NCI-H1436 treated with DMSO at 0.1 percent for 48 hours (cell line): Measurements from ENCODE around the gene CTSC.
"Not testable (repeated sequence)": the region's sequence is repeated elsewhere in the genome, so short reads cannot be mapped to it uniquely, and the experiment has no call there.

ENCODE experiments used
- DNase-seq: peaks from one replicate; lab custom pipeline; 2025; lab: John Stamatoyannopoulos, UW

CTSC gene

GRCh38 chr11:88282747-88283515, 54.6 kb downstream of the CTSC start:
- no peak for DNase-seq

- no peak for DNase-seq
Observed at GRCh38 chr11:88281317-88281712, 56.2 kb downstream of the CTSC start.

- DNase-seq, result no peak
Observed at GRCh38 chr11:88280673-88281316, 56.7 kb downstream of the CTSC start.

GRCh38 chr11:88277349-88277915, 60.1 kb downstream of the CTSC start:
- DNase-seq, result no peak

- DNase-seq, result no peak
Observed at GRCh38 chr11:88275636-88276035, 61.9 kb downstream of the CTSC start.

- DNase-seq, result no peak
Observed at GRCh38 chr11:88266919-88267318, 70.6 kb downstream of the CTSC start.

GRCh38 chr11:88266157-88266556, 71.4 kb downstream of the CTSC start:
- DNase-seq, result no peak

- no peak for DNase-seq
Observed at GRCh38 chr11:88259431-88259830, 78.1 kb downstream of the CTSC start.

GRCh38 chr11:88252208-88252607, 85.3 kb downstream of the CTSC start:
- DNase-seq, result no peak

GRCh38 chr11:88250566-88251242, 86.8 kb downstream of the CTSC start:
- no peak for DNase-seq

- no peak for DNase-seq
Observed at GRCh38 chr11:88249706-88250105, 87.8 kb downstream of the CTSC start.

- DNase-seq, result no peak
Observed at GRCh38 chr11:88246696-88247095, 90.8 kb downstream of the CTSC start.

- not testable (repeated sequence) for DNase-seq
Observed at GRCh38 chr11:88245576-88245975, 92.0 kb downstream of the CTSC start.
